Stimulated activated CD4-positive, alpha-beta T cell treated with anti-CD3 and anti-CD28 coated beads, TNF-alpha, amount 100 ng/mL, for 4 hours (primary cell): ENCODE results near the gene ZNF134.

Experiments
- DNase-seq, 3 experiments: peaks; one replicate each; pipeline ENCODE4 v3.0.0-alpha.2; 2020; ENCODE audit warnings: low read depth in 3 of 3

Gene ZNF134

DNA sequence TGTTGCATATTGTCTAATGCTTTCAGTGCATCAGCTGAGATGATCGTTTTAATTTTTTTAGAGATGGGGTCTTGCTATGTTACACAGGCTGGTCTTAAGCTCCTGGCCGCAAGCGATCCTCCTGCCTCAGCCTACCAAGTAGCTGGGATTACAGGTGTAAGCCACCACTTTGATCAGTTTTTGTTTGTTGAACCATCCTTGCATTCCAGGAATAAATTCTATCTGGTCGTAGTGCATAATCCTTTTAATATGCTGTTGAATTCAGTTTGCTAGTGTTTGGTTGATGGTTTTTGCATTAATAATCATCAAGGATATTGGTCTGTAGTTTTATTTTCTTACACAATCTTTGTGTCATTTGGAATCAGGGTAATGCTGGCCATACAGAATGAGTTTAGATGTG, 23.3 kb downstream of the ZNF134 start:
- no peak for DNase-seq

DNA sequence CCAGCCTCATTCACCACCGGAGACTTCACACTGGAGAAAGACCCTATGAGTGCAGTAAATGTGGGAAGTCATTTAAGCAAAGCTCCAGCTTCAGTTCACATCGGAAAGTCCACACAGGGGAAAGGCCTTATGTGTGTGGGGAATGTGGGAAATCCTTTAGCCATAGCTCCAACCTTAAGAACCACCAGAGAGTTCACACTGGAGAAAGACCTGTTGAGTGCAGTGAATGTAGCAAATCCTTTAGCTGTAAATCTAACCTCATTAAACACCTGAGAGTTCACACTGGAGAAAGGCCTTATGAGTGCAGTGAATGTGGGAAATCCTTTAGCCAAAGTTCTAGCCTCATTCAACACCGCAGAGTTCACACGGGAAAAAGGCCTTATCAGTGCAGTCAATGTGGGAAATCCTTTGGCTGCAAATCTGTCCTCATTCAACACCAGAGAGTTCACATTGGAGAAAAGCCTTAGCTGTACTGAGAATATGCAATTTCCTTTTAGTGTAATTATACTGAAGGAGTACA, 27.7 kb downstream of the ZNF134 start:
- DNase-seq, result no peak

DNA sequence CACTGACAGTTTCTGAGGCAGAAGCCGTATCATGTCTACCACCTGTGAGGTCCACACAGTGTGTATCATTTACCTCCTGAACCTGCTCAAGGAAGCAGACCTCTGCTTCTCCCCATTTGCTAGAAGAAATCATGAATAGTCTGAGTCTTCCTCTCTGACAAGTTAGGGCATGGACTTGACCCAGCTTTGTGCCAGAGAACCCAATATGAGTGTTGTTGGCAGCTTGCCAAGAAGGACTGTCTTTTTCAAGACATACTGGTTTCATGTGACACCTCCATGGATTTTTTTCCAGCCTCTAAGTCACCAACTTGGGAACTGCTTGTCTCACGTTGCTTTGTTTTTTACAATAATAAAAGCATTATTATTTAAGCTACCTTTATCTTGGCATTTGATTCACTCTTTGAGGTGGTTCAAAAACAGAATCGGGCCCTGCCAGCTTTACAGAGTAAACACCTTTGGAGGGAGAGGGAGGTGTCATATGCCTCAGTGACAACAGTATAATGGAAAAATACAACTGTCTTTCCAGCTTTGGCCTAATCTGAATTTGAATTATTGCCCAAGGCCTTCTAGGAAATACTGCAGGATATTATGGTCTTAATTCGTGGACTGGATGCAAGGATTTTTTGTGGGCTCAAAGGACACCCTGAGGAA, 28.5 kb downstream of the ZNF134 start:
- no peak for DNase-seq

DNA sequence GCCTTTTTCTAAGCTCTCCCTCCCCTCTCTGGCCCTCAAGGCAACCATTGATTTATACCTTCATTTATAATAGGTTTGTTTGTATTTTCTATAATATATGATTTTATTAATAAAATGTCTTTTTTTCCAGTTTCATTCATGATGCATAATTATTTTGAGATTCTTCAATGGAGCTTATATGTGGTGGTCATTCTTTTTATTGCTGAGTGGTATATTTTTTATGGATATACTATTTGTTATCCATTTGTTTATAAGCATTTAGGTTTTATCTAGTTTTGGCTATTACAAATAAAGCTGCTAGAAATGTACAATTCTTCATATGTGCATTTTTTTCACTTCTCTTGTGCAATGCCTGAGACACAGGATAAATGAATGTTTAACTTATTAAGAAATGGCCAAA, 29.7 kb downstream of the ZNF134 start:
- no peak for DNase-seq

DNA sequence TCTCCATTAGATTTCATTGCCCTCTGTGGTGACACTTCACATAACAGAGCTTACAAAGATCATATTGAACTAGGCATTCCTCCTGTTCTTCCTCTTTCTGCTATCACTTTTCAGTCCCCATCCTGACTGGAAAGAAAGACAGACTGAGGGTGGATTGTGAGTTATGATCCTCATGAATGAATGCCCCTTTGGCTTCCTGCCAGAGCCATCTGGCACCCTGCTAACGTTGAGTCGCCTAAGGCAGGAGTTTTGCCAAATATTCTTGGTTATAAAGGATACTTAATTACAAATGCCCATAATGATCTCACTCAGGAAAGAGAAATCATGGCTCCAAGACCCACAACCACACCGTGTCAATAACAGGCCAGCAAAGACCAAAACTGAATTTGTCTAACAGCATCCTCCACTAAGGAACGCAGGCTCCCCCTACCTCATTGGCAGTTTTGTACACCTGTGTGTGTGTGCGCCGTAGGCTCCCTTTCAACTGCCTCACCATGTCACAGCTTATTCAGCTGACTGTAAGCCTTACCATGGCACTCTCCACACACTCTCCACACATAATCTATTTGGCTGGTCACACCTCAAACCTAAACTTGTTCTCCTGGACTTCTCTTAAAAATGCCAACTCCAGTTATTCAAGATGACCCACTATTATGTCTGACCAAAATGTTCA, 34.4 kb downstream of the ZNF134 start:
- DNase-seq, result no peak

DNA sequence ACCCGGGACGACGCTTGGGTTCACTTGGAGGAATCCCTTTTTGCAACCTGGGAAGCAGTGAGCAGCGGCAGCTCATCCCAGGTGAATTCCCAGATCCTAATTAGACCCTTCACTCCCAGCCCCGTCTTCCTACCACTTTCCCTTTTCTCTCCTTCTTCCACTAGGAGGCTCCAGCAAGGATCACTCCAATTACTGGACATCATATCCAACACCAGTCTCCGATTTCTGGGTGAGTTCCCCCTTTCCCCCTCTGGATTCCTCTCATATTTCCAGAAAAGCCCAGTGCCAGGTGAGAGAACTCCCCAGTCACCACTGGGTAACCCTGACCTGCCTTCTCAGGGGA, 37.6 kb downstream of the ZNF134 start:
- DNase-seq, result no peak

DNA sequence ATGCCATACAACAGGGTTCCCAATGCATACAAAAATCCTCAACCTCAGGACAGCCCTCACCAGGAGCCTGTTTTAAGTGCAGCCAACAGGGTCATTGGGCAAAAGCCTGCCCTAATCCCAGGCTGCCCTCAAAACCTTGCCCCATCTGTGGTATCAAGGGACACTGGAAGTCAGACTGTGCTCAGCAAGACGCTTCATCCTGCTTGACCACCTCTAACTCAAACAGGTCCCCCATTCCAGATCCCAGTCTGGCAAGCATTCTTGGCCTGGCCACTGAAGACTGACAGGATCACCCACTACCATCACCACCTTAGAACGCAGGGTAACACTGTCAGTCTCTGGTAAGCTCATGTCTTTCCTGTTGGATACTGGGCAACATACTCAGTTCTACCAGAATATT, 39.6 kb downstream of the ZNF134 start:
- no peak for DNase-seq

DNA sequence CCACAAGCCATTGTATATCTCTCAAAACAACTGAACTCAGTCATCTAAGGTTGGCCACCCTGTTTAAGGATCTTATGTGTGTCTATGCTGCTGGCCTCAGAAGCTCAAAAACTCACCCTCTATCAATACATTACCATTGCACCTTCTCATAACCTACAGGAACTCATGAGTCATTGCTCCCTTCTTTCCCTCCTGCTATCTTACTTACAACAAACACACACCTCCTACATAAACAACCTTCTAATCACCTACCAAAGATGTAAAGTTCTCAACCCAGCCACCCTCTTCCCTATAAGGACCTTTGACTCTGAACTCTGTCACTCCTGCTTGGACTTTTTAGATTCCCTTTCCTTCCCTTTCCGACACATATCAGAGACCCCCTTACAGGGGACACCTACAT, 41.4 kb downstream of the ZNF134 start:
- DNase-seq, result no peak

DNA sequence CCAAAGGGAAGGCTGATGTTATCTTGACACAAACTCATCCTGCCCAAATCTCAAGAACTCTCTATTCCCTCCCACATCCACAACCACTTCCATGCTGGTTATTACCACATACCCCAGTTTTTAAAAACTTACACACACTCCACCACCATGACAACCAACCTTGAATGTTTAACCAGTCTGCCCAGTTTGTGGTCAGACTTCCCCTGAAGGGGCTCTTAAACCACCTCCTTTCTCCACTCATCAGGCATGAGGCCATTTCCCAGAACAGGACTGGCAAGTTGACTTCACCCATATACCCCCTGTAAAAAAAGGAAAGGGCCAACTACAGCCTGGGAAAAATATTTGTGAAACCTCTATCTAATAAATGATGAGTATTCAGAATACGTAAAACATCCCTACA, 42.3 kb downstream of the ZNF134 start:
- DNase-seq, result no peak

DNA sequence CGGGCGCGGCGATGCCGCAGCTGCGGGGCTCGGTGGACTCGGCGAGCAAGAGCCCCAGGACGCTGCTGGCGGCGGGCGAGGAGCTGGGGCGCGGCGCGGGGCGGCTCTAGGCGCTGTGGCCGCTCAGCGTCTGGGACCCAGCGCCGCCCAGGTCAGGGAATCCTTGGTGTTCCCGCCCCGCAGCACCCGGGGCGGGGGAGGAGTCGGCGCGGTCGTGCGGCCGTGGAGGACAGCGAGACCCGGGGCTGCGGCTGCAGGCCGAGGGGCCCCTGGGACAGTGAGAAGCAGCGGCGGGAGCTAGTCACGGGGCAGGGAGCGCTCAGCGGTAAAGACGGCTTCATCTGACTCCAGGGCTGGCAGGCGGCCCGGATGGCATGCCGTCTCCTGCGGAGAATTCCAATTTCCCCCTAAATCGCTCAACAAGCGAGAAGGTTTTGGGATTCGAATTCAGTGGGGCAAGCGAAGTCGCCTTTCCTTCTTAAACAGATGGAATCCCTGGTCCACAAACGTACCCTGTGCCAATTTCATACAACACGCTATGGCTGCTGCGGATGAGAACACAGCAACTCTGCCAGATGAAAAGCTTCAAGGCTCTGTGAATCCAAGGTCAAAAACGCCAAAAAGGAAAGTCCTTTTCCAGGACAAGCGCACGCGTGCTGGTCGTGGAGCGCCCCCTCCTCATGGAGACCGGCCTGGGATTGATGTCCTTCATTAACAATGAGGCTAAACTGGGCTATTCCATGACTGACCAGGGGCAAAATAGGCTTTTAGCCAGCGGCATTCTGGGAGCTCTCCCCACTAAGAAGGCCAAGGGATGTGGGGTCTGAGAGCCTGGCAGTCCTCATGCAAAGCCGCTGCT, 50.5 kb downstream of the ZNF134 start:
- no peak for DNase-seq

DNA sequence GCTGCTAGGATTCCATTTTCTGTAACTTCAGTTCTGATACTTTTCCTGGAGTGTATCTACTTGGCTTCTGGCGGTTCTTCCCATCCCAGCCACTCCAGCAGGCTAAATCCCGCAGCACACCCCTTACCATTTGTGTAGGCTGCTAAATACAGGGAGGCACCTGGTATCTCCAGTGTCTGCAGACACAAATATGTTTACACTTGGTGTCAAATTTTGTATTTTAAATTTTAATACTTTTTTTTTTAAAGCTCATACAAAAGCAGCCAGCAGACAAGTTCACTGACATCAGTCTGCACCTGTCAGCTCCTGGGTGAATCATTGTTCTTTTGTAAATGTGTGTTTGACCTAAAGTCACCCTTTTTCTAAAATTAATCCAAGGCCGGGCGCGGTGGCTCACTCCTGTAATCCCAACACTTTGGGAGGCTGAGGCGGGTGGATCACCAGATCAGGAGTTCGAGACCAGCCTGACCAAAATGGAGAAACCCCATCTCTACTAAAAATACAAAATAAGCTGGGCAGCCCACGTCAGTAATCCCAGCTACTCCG, 51.3 kb downstream of the ZNF134 start:
- no peak for DNase-seq

DNA sequence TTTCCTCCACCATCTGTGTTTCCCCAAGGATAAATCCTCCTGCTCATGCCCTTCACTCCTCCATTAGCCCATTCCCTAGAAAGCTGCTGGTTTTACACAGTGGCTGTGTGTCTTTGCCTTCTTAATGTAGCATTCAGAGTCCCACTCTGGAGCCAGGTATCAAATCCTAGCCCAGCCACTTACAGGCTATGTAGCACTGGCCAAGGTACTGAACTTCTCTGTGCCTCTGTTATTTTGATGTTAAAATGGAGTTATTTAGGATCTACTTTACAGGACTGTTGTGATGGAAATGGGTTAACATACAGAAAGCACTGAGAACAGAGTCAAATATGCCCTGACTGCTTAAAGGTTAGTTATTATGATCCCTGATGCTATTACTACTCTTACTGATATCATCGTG, 53.2 kb downstream of the ZNF134 start:
- no peak for DNase-seq

DNA sequence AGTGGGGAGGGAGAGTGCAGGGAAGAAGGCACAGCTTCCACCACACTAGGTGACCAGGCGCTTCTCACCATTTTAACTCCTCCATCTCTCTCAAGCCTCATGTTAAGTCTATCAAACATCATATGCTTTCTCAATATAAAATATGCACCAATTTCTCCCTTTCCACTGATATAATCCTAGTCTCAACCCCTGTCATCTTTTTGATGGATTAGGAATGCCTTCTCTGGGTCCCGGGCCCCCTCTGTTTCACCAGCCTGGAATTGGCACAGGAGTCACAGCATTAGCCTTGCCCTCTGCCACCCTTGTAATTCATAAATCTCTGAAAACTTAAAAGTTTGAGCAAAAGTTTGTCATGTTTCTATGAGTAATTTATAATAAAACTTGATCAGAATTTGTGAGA, 54.6 kb downstream of the ZNF134 start, which contains the start of gene ZSCAN4:
Gene ZSCAN4, plus strand, starts transcription at position 301 of the 400 bp plus-strand sequence. CDS start 7,211 bp downstream, outside the sequence.
- no peak for DNase-seq

DNA sequence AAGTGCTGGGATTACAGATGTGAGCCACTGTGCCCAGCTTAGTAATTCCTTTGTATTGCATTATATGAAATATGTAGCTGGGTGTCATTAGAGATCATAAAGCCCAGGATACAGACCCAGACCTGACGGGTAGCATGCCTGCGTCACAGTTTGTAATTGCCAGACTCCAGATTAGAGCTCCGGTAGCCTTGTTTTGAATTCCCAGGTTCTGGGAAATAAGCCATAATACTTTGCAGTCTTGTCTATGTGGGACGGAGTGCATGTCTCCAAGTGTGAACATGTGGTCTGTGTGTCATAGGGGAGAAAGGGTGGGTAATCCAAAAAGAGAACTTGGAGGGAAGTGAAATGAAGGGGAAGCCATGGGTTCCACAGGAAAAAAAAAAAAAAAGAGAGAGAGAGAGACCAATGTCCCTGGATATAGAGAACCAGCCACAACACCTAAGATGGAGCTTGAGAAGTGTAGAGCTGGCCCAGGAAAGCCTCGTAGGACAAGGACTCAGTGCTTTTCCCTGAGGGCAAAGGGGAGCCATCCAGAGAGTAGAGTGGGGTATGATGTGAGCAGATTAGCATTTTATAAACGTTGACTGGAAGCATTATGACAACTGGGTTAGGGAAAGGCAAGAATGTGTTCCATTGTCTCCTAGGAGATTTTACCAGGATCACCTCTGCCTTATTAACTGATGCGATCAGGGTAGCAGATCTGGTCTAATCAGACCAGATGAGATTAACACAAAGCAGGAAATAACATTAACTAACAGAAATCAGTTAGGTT, 57.3 kb downstream of the ZNF134 start:
- no peak for DNase-seq

DNA sequence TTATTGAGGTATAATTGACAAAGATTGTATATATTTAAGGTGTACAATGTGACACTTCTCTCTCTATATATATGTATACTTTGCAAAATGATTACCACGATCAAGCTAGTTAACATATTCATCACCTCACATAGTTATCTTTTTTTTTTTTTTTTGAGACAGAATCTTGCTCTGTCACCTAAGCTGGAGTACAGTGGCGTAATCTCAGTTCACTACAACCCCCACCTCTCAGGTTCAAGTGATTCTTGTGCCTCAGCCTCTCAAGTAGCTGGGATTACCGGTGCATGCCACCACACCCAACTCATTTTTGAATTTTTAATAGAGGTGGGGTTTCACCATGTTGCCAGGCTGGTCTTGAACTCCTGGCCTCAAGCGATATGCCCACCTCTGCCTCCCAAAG, 58.4 kb downstream of the ZNF134 start:
- no peak for DNase-seq
